ENCODE results near the gene GSTA2. TPM values are rescaled to one million over a fixed set of nuclear protein-coding genes. Genes with fewer than 3 reads are reported as not detected.
"Not testable (repeated sequence)": the region's sequence is repeated elsewhere in the genome, so short reads cannot be mapped to it uniquely, and the experiment has no call there.

The GSTA2 gene
- total RNA-seq: not detected

DNA sequence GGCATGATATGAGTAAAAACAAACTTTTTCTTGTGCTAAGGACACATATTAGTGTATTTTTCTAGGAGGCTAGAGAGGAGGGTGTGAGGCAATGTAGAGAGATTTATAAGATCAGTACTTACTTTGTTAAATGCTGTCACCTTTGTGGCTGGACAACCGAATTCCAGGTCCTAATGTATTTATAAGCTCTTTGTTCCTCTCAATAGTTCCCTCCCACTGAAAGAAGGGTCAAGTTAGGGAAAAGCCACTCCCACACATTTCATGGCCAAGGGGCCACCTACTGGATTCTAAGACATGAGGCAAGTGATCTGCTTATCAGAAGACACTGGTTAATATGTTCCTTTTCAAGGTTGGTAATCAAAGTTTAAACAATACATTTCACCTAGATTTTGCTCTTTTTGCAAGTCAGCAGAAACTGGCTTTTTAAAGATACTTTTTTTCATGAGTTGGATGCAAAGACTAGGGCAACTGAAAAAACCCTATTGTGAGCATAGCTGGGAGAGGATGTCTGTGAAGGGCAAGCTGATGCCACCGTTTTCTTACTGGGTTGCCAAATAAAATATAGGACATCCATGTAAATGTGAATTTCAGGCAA lies at the start of gene GSTA2:
GSTA2 (minus strand) TSS at position 154 of the 595 bp plus-strand sequence. CDS start 5,528 bp downstream, outside the sequence.
- ATAC-seq; H3K36me3 Mint-ChIP-seq; DNase-seq; H3K9me3 Mint-ChIP-seq (ENCODE audit: low read depth); H3K4me3 Mint-ChIP-seq; H3K27ac Mint-ChIP-seq; H3K4me1 Mint-ChIP-seq; CTCF ChIA-PET; H3K27me3 Mint-ChIP-seq: not testable (repeated sequence)

DNA sequence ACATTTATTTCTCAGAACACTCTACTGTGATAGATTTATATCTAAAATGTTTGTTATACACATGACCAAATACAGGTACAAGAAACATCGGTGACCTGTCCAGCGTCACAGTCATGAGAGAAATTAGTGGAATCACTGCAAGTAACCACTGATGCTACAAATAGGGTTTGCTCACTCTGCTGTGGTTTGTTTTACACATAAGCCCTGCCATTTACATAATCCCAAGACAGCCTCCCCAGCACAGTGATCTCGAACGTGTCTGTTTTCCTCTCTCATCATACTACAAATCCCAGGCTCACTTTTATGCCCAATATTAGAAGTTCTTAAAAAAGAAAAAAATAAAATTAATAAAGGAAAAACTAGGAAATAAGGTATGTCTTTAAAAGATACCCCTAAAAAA lies 46.5 kb upstream of the GSTA2 start:
- H3K9me3 Mint-ChIP-seq (ENCODE audit: low read depth); ATAC-seq; H3K36me3 Mint-ChIP-seq; H3K4me1 Mint-ChIP-seq; H3K27ac Mint-ChIP-seq; CTCF ChIA-PET; DNase-seq; H3K4me3 Mint-ChIP-seq: not testable (repeated sequence)
- H3K27me3 Mint-ChIP-seq: peaks cover 14% of the 10 kb centered on the region

DNA sequence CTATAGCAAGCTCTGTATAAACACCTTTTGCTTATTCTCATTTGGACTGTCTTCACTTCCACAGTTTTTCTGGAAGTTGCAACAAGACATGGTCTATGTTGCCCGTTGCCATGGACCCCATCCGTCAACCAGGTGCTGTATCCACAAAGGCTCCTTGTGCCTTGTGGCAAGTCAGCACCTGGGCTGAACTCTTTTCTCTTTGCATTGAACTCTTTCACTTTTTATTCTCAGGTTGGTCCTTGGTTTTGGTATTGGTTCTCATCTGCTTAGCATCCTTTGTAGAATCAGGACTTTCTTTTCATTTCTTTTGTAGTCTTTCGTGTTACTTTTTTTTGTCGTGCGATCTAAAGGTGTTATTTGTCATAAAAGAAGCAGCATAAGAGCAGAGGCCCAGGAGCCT lies 45.4 kb upstream of the GSTA2 start:
- Mint-ChIP-seq H3K27ac (no peak overlapping the region), H3K9me3 (ENCODE audit: low read depth) (no peaks in the 10 kb centered on the region), H3K4me3 (no peak overlapping the region), H3K4me1 (no peaks in the 10 kb centered on the region), H3K36me3 (no peaks in the 10 kb centered on the region), H3K27me3 (peaks cover 21% of the 10 kb centered on the region)
- DNase-seq (no peak), ATAC-seq (no peak)
- CTCF ChIA-PET: no interaction called here

DNA sequence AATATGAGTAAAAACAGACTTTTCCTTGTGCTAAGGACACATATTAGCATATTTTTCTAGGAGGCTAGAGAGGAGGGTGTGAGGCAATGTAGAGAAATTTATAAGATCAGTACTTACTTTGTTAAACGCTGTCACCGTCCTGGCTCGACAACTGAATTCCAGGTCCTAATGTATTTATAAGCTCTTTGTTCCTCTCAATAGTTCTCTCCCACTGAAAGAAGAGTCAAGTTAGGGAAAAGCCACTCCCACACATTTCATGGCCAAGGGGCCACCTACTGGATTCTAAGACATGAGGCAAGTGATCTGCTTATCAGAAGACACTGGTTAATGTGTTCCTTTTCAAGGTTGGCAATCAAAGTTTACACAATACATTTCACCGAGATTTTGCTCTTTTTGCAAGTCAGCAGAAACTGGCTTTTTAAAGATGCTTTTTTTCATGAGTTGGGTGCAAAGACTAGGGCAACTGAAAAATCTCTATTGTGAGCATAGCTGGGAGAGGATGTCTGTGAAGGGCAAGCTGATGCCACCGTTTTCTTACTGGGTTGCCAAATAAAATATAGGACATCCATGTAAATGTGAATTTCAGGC lies 40.5 kb upstream of the GSTA2 start, which contains the start of gene GSTA1:
GSTA1 (minus strand) TSS at position 149 of the 588 bp plus-strand sequence. CDS start 4,549 bp downstream, outside the sequence.
- H3K4me1 Mint-ChIP-seq; CTCF ChIA-PET; DNase-seq; H3K36me3 Mint-ChIP-seq; H3K4me3 Mint-ChIP-seq; H3K9me3 Mint-ChIP-seq (ENCODE audit: low read depth); H3K27ac Mint-ChIP-seq; ATAC-seq: not testable (repeated sequence)
- peaks cover 37% of the 10 kb centered on the region for H3K27me3 Mint-ChIP-seq

DNA sequence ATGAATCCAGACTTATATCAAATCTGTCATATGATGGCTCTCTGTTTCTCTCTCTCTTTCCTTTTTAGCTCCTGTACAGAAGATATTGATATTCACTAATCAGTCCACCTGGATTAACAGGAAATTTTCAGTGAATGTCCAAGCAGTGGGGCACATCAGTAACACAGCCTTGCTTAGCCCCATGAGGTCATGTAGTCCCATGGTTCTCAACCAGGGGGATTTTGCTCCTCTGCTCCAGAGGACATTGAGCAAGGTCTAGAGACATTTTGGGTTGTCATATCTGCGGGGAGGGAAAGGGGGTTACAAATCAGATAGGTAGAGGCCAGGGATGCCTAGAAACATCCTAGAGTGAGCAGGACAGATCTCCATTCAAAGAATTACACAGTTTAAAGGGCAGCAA lies 39.5 kb upstream of the GSTA2 start:
- CTCF ChIA-PET: no interaction called here

DNA sequence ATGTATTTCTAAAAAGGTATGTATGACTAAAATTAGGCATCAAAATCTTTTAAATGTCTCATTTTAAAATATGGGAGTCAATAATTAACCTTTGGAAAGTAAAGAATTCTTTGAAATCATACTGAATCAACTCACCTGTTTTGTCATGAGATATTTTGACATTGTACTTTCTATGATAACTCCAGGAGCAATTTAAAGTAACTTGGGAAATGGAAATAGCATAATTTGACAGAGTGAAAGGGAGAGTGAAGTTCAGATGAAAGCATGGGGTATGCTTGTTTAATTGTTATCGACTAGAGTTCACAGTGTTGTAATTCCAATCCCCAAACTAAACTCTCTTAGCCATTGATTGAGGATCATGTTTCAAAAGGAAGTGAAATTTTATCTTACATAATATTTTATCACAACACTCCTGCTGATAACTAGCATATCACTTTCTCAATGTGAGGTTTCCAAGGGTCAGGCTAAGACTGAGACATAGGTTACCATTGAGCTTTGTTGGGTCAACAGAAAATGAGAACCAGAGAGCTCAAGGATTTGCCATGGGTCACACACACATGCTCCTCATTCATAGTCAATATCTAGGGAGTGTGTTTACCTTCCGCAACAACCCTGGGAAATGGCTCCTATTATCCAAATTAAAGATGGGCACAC lies 38.0 kb upstream of the GSTA2 start:
- CTCF ChIA-PET: no interaction called here
- Mint-ChIP-seq H3K36me3 (no peaks in the 10 kb centered on the region), H3K4me1 (no peaks in the 10 kb centered on the region), H3K4me3 (no peak overlapping the region), H3K27me3 (peaks cover 42% of the 10 kb centered on the region), H3K27ac (no peak overlapping the region), H3K9me3 (ENCODE audit: low read depth) (no peaks in the 10 kb centered on the region)
- DNase-seq (no peak), ATAC-seq (no peak)

More for the DNA sequence above, 39.5 kb upstream of the GSTA2 start:
- H3K4me3 Mint-ChIP-seq: no peak overlapping the region
- DNase-seq: no peak
- H3K36me3 Mint-ChIP-seq: no peaks in the 10 kb centered on the region
- ATAC-seq: no peak
- no peaks in the 10 kb centered on the region for H3K9me3 Mint-ChIP-seq (ENCODE audit: low read depth)
- H3K4me1 Mint-ChIP-seq: no peaks in the 10 kb centered on the region
- H3K27me3 Mint-ChIP-seq: peaks cover 37% of the 10 kb centered on the region
- no peak overlapping the region for H3K27ac Mint-ChIP-seq

DNA sequence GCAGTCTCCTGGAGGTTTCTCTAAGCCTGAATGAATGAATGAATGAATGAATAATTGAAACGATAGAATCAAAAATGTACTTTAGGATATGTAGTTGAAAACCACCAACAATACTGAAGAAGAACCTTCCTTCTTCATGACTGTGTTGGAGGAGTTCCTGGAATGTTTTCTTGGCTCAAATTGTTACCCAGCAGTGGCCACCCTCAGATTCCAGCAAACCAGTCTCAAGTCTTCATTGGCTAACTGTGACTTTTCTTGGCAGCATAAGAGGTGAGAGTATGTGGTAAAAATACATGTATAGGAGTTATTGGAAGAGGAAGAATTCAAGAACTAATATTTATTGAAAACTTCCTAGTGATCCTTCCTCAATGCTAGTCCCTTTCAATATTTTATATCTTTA lies 36.0 kb upstream of the GSTA2 start:
- H3K4me3 Mint-ChIP-seq; H3K27ac Mint-ChIP-seq; H3K36me3 Mint-ChIP-seq; DNase-seq; H3K9me3 Mint-ChIP-seq (ENCODE audit: low read depth); CTCF ChIA-PET; ATAC-seq; H3K4me1 Mint-ChIP-seq: not testable (repeated sequence)
- peaks cover 34% of the 10 kb centered on the region for H3K27me3 Mint-ChIP-seq

DNA sequence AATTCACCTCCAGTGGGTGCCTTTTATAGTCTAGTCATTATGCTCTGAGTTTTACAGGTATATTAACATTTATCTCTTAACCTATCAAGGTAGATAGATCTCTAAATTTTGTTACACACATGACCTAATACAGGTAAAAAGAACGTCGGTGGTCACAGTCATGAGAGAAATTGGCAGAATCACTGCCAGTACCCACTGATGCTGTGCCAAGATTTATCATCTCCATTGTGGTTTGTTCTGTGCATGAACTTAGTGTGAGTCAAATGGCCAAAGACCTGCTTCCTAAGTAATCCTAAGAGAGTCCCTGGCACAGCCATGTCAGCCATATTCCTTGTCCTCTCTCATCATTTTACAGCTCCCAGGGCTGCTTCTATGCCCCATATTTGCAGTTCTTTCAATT lies 31.1 kb upstream of the GSTA2 start:
- H3K27me3 Mint-ChIP-seq: peaks cover 14% of the 10 kb centered on the region
- H3K9me3 Mint-ChIP-seq (ENCODE audit: low read depth); DNase-seq; CTCF ChIA-PET; H3K27ac Mint-ChIP-seq; H3K4me1 Mint-ChIP-seq; H3K4me3 Mint-ChIP-seq; H3K36me3 Mint-ChIP-seq; ATAC-seq: not testable (repeated sequence)

DNA sequence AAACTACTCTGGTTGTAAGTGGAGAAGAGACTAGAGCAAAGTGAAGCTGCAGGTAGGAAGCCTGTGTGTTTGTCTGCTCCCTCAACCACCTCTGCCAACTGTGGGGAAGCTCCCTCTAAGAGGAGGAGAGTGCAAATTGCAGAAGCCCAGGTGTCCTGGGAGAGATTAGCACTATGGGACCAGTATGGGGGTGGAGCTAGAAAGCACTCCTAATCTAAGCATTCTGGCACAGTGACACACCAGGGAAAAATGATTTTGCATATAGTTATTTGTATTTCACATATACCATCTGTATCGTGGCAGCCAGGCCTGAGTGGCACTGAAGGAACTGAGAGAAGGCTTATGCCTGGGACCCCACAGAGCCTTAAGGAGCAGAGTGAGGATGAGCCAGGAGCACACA lies 27.6 kb upstream of the GSTA2 start:
- no peak overlapping the region for H3K4me3 Mint-ChIP-seq
- DNase-seq (no peak), ATAC-seq (no peak)
- H3K36me3 Mint-ChIP-seq: no peaks in the 10 kb centered on the region
- H3K27ac Mint-ChIP-seq: no peak overlapping the region
- no peaks in the 10 kb centered on the region for H3K4me1 Mint-ChIP-seq
- H3K9me3 Mint-ChIP-seq (ENCODE audit: low read depth): no peaks in the 10 kb centered on the region
- CTCF ChIA-PET: no interaction called here
- peaks cover 7% of the 10 kb centered on the region for H3K27me3 Mint-ChIP-seq

DNA sequence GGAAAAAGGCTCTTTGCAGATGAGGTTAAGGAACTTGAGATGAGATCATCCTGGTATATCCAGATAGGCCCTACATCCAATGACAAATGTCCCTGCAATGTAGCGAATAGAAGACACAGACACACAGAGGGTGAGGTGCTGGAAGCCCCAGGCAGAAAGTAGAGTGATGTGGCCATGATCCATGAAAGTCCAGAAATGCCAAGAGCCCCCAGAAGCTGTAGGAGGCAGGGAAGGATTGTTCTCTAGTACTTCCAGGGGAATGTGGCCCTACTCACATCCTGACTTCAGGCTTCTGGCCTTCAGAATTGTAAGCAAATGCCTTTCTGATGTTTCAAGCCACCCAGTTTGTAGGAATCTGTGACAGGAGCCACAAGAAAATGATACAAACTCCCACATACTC lies 26.4 kb upstream of the GSTA2 start:
- ATAC-seq; DNase-seq; H3K4me3 Mint-ChIP-seq; H3K27me3 Mint-ChIP-seq; H3K9me3 Mint-ChIP-seq (ENCODE audit: low read depth); H3K4me1 Mint-ChIP-seq; H3K27ac Mint-ChIP-seq; H3K36me3 Mint-ChIP-seq; CTCF ChIA-PET: not testable (repeated sequence)

DNA sequence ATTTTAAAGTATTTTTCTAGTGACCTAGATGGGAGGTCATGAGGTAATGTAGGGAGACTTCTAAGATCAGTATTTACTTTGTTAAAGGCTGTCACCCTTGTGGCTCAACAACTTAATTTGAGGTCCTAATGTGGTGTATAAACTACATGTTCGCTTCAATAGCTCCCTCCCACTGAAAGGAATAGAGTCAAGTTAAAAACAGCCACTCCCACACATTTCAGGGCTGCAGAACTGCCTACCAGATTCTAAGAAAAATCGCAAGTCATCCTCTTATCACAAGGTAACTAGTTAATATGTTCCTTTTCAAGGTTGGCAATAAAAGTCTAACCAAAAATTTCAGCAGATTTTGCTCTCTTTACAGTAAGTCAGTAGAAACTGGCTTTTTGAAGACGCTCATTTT lies 25.2 kb upstream of the GSTA2 start:
- DNase-seq (no peak), ATAC-seq (no peak)
- Mint-ChIP-seq H3K9me3 (ENCODE audit: low read depth) (no peaks in the 10 kb centered on the region), H3K27ac (no peak overlapping the region), H3K27me3 (peaks cover 7% of the 10 kb centered on the region), H3K36me3 (no peaks in the 10 kb centered on the region), H3K4me3 (no peak overlapping the region), H3K4me1 (no peaks in the 10 kb centered on the region)
- CTCF ChIA-PET: no interaction called here

DNA sequence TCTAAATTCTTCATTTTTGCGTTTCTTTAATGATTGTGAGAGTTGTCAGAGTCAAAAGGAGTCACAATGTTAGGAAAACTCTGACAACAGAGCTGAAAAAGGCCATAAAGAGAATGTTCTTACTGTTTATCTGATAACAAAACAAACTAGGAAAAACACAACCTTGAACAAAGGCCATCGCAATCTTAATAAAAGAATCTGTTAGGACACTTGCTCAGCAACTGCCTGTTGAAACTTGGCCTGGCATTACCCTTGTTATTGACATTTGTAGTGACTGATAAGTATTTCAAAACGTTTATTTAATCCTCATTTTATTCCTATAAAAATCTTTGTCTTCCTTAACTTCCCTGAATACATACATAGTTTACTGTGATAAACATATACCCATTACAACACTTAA lies 24.6 kb upstream of the GSTA2 start:
- no peaks in the 10 kb centered on the region for H3K9me3 Mint-ChIP-seq (ENCODE audit: low read depth)
- CTCF ChIA-PET: no interaction called here
- no peak overlapping the region for H3K27ac Mint-ChIP-seq
- DNase-seq (no peak), ATAC-seq (no peak)
- H3K4me3 Mint-ChIP-seq: no peak overlapping the region
- no peaks in the 10 kb centered on the region for H3K4me1 Mint-ChIP-seq
- H3K36me3 Mint-ChIP-seq: no peaks in the 10 kb centered on the region
- H3K27me3 Mint-ChIP-seq: peaks cover 7% of the 10 kb centered on the region

DNA sequence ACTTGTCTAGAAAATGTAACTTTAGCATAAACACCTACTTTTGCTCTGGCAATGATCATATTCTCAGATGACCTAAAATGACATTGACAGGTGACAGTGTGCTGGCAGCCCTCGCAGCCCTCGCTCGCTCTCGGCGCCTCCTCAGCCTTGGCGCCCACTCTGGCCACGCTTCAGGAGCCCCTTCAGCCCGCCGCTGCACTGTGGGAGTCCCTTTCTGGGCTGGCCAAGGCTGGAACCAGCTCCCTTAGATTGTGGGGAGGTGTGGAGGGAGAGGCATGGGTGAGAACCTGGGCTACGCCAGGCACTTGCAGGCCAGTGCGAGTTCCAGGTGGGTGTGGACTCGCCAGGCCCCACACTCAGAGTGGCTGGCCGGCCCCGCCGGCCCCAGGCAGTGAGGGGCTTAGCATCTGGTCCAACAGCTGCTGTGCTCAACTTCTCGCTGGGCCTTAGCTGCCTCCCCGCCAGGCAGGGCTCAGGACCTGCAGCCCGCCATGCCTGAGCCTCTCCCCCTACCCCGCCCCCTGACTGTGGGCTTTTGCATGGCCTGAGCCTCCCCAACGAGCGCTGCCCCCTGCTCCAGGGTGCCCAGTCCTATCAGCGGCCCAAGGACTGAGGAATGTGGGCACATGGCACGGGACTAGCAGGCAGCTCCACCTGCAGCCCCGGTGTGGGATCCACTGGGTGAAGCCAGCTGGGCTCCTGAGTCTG lies 23.1 kb upstream of the GSTA2 start:
- no peak overlapping the region for H3K27ac Mint-ChIP-seq
- DNase-seq (no peak), ATAC-seq (no peak)
- no peaks in the 10 kb centered on the region for H3K9me3 Mint-ChIP-seq (ENCODE audit: low read depth)
- H3K4me1 Mint-ChIP-seq: no peaks in the 10 kb centered on the region
- CTCF ChIA-PET: no interaction called here
- peaks cover 7% of the 10 kb centered on the region for H3K27me3 Mint-ChIP-seq
- no peak overlapping the region for H3K4me3 Mint-ChIP-seq
- no peaks in the 10 kb centered on the region for H3K36me3 Mint-ChIP-seq

Measured in activated CD8-positive, alpha-beta memory T cell treated with anti-CD3 and anti-CD28 coated beads, Interleukin-2, amount 10 ng/mL, durations not matched to agents 7 days and 5 days (primary cell).